Karpas-422 (cell line): ENCODE results near the gene TNFRSF21. TPM values are rescaled to one million over a fixed set of nuclear protein-coding genes. Genes with fewer than 3 reads are reported as not detected.

Source experiments
- DNase-seq: peaks from one replicate; pipeline ENCODE4 v3.0.0-alpha.2; 2015
- H2AFZ ChIP-seq: fragments of 200-600 bp; sonication (generic); 2 replicates; pipeline ENCODE4 v1.6.1; 2014; ENCODE audit warnings: antibody characterized with exemption, low read length, mixed read lengths
- H3K27ac ChIP-seq: fragments of 200-600 bp; sonication (generic); 2 replicates; pipeline ENCODE4 v1.5.1; 2014; ENCODE audit warnings: mild to moderate bottlenecking, low read length, moderate library complexity
- H3K27me3 ChIP-seq: fragments of 200-600 bp; sonication (generic); 2 replicates; pipeline ENCODE4 v1.6.1; 2014; ENCODE audit warnings: low read length, mixed read lengths
- H3K36me3 ChIP-seq: fragments of 200-600 bp; sonication (generic); 2 replicates; pipeline ENCODE4 v1.6.1; 2014; ENCODE audit warnings: low read length, mixed read lengths; ENCODE audit not compliant: insufficient read depth
- H3K4me1 ChIP-seq: fragments of 200-600 bp; sonication (generic); 2 replicates; pipeline ENCODE4 v1.6.1; 2014; ENCODE audit warnings: mild to moderate bottlenecking, low read length, mixed read lengths
- H3K4me2 ChIP-seq: fragments of 200-600 bp; sonication (generic); 2 replicates; pipeline ENCODE4 v1.6.1; 2014; ENCODE audit warnings: low read length, low read depth, mild to moderate bottlenecking; ENCODE audit not compliant: poor library complexity, severe bottlenecking
- H3K4me3 ChIP-seq: fragments of 200-600 bp; sonication (generic); 2 replicates; pipeline ENCODE4 v1.5.1; 2014; ENCODE audit warnings: mild to moderate bottlenecking, antibody characterized with exemption, low read length, mixed read lengths
- H3K79me2 ChIP-seq: fragments of 200-600 bp; sonication (generic); 2 replicates; pipeline ENCODE4 v1.6.1; 2014; ENCODE audit warnings: mild to moderate bottlenecking, low read length, mixed read lengths
- H3K9ac ChIP-seq: fragments of 200-600 bp; sonication (generic); 2 replicates; pipeline ENCODE4 v1.6.0; 2014; ENCODE audit warnings: low read length
- H3K9me2 ChIP-seq: fragments of 200-600 bp; sonication (generic), shearing (Covaris generic); replicated peaks from 2 replicates; pipeline ENCODE4 v1.6.0; 2014; ENCODE audit warnings: mild to moderate bottlenecking, low read length, moderate library complexity; ENCODE audit not compliant: insufficient read depth
- H3K9me3 ChIP-seq: fragments of 300-700, 200-600 bp; sonication (generic); 2 replicates; pipeline ENCODE4 v1.6.1; 2014; ENCODE audit warnings: low read length, mixed read lengths
- H4K20me1 ChIP-seq: fragments of 200-600 bp; sonication (generic); 2 replicates; pipeline ENCODE4 v1.6.1; 2014; ENCODE audit warnings: mild to moderate bottlenecking, antibody characterized with exemption, low read length, low read depth; ENCODE audit not compliant: insufficient read depth
- total RNA-seq: library from RNA; depleted of rRNA; stranded (reverse); fragments of >200 nt; shearing (Covaris generic); gene quantifications from 2 replicates; pipeline ENCODE4 v1.2.3, GENCODE V29; 2014; ENCODE audit warnings: low replicate concordance; rRNA removed

Gene TNFRSF21
- total RNA-seq, 1 experiment from 2014 or later, result 0.07 TPM

DNA sequence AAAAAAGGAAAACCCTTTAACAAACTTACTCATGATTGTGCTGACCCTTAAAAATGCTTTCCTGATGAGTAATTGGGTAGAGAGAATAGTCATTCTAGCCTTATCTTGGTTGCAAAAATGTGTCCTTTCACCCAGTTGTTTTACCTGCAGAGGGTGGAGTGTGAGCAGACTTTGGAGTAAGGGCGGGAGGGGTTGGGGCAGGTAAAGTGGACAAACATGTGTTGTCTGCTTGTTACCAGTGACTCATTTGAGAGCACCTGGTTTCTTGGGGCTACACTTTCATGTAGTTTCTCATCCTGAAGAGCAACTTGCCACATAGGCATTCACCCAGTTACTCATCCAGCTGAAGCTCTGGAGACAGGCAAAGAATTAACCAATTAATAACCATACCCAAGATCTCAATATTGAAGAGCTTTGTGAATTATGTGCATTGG lies 121.1 kb downstream of the TNFRSF21 start:
- Histone ChIP-seq H3K9me2 (no peaks in the 10 kb centered on the region), H3K36me3 (no peaks in the 10 kb centered on the region), H3K4me1 (no peaks in the 10 kb centered on the region), H3K79me2 (no peaks in the 10 kb centered on the region), H3K4me2 (no peak overlapping the region), H4K20me1 (no peaks in the 10 kb centered on the region), H3K27me3 (no peaks in the 10 kb centered on the region), H3K9me3 (no peaks in the 10 kb centered on the region), H3K4me3 (no peak overlapping the region), H3K9ac (no peak overlapping the region), H2AFZ (no peak overlapping the region), H3K27ac (no peak overlapping the region)
- DNase-seq, result no peak

DNA sequence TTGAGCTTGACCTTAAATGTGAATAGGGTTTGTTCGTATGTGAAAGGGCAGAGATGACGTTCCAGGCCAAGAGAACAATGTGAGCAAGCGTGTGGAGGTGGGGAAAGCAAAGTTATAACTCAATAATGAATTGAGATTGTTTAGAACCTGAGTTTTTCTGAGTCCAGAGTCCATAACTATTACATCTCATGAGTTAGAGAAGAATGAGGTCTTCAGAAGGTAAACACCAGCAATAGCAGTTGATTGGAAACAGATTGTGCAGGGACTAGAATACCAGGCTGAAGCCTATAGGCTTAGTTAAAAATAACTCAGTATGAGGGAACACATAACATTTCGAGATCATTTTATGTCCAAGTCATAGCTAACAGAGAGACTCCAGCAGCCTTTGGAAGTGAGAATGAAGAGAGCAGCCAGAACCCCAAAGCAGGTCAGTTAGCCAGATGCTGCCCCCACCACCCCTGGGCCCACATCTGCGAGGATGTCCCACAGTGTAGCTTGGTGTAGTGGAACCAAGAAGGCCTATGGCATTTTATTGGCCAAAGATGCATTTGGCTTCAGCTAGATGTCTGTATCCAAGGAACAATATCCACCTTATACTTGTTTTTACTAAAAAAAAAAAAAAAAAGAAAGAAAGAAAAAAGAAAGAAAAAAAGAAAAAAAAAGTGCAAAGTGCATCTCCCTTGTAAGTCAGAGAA lies 121.7 kb downstream of the TNFRSF21 start:
- no peak overlapping the region for H3K27ac ChIP-seq
- H3K4me2 ChIP-seq, result no peak overlapping the region
- H2AFZ ChIP-seq, result no peak overlapping the region
- H3K9ac ChIP-seq, result no peak overlapping the region
- H3K9me3 ChIP-seq, result no peaks in the 10 kb centered on the region
- H3K36me3 ChIP-seq, result no peaks in the 10 kb centered on the region
- no peaks in the 10 kb centered on the region for H4K20me1 ChIP-seq
- H3K9me2 ChIP-seq, result no peaks in the 10 kb centered on the region
- DNase-seq, result no peak
- H3K79me2 ChIP-seq, result no peaks in the 10 kb centered on the region
- H3K4me3 ChIP-seq, result no peak overlapping the region
- H3K4me1 ChIP-seq, result no peaks in the 10 kb centered on the region
- no peaks in the 10 kb centered on the region for H3K27me3 ChIP-seq

DNA sequence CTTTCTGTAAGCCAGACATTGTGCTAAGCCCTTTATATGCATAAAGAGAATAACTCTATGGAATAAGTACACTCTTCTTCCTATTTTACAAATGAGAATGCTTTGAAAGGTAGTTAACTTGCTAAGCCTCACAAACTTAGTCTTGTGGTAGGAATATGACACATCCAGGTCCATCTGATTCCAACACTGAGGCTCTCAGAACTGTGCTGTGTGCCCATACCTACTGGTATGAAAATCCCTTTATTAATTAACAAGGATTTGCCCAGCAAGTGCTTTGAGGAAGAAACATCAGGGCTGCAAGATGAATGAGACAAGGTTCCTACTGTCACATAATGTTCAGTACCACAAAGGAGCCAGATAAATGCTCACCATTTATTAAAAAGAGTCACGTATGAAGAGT lies 122.6 kb downstream of the TNFRSF21 start:
- Histone ChIP-seq H3K79me2 (no peaks in the 10 kb centered on the region), H3K4me1 (no peaks in the 10 kb centered on the region), H3K4me3 (no peak overlapping the region), H4K20me1 (no peaks in the 10 kb centered on the region), H3K27me3 (no peaks in the 10 kb centered on the region), H3K27ac (no peak overlapping the region), H3K9me3 (no peaks in the 10 kb centered on the region), H3K36me3 (no peaks in the 10 kb centered on the region), H2AFZ (no peak overlapping the region), H3K9ac (no peak overlapping the region), H3K4me2 (no peak overlapping the region), H3K9me2 (no peaks in the 10 kb centered on the region)
- no peak for DNase-seq

DNA sequence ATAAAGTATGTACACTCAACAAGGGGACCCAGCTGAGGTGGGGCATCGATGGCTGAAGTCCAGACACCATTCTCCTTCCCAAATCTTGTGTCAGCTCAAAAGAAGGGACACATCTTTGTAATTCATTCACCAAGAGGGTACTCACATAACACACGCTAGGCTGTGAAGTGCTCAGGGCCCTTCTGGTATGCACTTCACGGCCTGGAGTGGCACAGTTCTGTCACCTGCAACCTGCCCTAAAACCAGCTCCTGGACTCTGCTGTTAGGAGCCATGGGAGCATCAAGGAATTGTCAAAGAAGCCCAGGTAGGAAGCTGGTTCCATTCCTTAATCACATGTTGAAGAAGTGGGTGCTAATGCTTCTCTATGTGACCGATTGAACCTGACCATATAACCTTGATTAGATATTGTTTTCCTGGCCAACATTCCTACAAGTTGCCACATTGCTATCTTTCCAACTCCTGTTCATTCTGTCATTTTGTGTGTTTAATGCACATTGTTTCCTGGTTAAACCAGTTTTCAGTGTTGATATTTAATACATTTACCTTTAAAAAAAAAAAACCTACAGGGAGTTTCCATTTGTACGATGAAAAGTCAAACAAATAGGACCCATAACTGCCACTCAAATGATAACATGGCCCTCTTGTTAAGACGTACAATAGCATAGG lies 127.3 kb downstream of the TNFRSF21 start:
- H3K27me3 ChIP-seq, result no peaks in the 10 kb centered on the region
- no peaks in the 10 kb centered on the region for H4K20me1 ChIP-seq
- H3K4me1 ChIP-seq, result no peaks in the 10 kb centered on the region
- no peaks in the 10 kb centered on the region for H3K9me2 ChIP-seq
- no peaks in the 10 kb centered on the region for H3K9me3 ChIP-seq
- H3K4me2 ChIP-seq, result no peak overlapping the region
- H3K79me2 ChIP-seq, result no peaks in the 10 kb centered on the region
- DNase-seq, result no peak
- no peak overlapping the region for H3K9ac ChIP-seq
- H2AFZ ChIP-seq, result no peak overlapping the region
- no peak overlapping the region for H3K4me3 ChIP-seq
- H3K36me3 ChIP-seq, result no peaks in the 10 kb centered on the region
- no peak overlapping the region for H3K27ac ChIP-seq

DNA sequence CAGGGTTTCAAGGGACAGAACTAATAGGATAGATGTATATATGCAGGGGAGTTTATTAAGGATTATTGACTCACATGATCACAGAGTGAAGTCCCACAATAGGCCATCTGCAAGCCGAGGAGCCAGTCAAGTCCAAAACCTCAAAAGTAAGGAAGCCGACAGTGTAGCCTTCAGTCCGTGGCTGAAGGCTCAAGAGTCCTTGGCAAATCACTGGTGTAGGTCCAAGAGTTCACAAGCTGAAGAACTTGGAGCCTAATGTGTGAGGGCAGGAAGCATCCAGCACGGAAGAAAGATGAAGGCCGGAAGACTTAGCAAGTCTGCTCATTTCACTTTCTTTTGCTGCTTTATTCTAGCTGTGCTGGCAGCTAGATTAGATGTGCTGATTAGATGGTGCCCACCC lies 128.0 kb downstream of the TNFRSF21 start:
- no peak overlapping the region for H2AFZ ChIP-seq
- H3K9me2 ChIP-seq, result no peaks in the 10 kb centered on the region
- no peak overlapping the region for H3K4me3 ChIP-seq
- H3K36me3 ChIP-seq, result no peaks in the 10 kb centered on the region
- no peak for DNase-seq
- no peaks in the 10 kb centered on the region for H4K20me1 ChIP-seq
- H3K9ac ChIP-seq, result no peak overlapping the region
- H3K79me2 ChIP-seq, result no peaks in the 10 kb centered on the region
- no peak overlapping the region for H3K4me2 ChIP-seq
- no peak overlapping the region for H3K27ac ChIP-seq
- H3K27me3 ChIP-seq, result no peaks in the 10 kb centered on the region
- no peaks in the 10 kb centered on the region for H3K4me1 ChIP-seq
- H3K9me3 ChIP-seq, result no peaks in the 10 kb centered on the region

Other genes starting within 250 kb of the TNFRSF21 start
- gene CD2AP, start 167.9 kb upstream of the TNFRSF21 start, total RNA-seq, result 19.3 and 42.7 TPM in 2 replicates